ENCODE measurements around the gene TXNDC5. TPM values are rescaled to one million over a fixed set of nuclear protein-coding genes. Genes with fewer than 3 reads are reported as not detected.

TXNDC5 gene
- total RNA-seq, 1 donor from 2014 or later = 94.9 TPM

DNA sequence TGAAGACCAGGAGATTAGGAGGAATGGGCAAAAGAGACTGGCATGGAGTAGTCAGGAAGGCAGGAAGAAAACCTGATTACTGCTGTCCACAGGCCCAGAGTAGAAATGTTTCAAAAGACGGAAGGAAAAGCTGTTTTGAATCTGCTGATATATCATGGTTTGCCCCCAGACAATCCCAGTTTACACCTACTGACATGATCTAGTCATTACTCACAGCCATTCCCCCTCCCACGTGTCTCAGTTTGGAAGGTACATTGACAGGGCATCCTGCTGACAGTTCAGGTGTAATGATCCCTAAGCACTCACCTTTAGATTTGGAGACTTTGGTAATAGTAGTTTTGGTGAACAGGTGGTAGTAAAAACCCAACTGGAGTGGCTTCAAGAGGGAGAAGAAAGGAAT is 9.8 kb upstream of the TXNDC5 start:
- Mint-ChIP-seq H3K9me3 (no peaks in the 10 kb centered on the region), H3K4me1 (ENCODE audit: unreplicated experiment) (no peaks in the 10 kb centered on the region), H3K27me3 (no peaks in the 10 kb centered on the region), H3K27ac (no peak overlapping the region), H3K4me3 (no peak overlapping the region), H3K36me3 (no peaks in the 10 kb centered on the region)
- no peak for TF ChIP-seq CTCF (conservative IDR thresholded peaks at IDR 0.05)
- no peak for DNase-seq (ENCODE audit: extremely low spot score, unreplicated experiment)

DNA sequence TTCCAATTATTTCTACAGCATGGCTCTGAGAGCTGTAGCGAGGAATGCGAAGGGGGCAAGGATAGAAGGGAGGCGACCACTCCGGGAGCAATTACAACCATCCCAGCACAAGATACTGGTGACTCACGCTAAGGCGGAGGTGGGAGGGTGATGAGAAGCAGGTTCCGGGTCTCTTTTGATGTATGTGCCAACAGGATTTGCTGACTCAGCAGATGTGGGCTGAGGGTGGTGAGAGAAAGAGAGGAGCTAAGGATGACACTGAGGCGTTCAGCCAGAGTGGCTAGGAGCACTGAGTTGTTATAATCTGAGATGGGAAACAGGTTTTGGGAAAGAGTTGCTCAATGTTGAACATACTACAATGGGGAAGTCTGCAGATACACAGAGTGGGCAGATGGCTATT is 9.3 kb upstream of the TXNDC5 start:
- no peak for DNase-seq (ENCODE audit: extremely low spot score, unreplicated experiment)
- Mint-ChIP-seq H3K4me1 (ENCODE audit: unreplicated experiment) (no peaks in the 10 kb centered on the region), H3K9me3 (no peaks in the 10 kb centered on the region), H3K36me3 (no peaks in the 10 kb centered on the region), H3K27me3 (no peaks in the 10 kb centered on the region), H3K27ac (no peak overlapping the region), H3K4me3 (no peak overlapping the region)
- no peak for TF ChIP-seq CTCF (conservative IDR thresholded peaks at IDR 0.05)

- no peak for DNase-seq (ENCODE audit: extremely low spot score, unreplicated experiment)
- H3K9me3 Mint-ChIP-seq = no peaks in the 10 kb centered on the region
- H3K27ac Mint-ChIP-seq = no peak overlapping the region
- no peak for TF ChIP-seq CTCF (conservative IDR thresholded peaks at IDR 0.05)
- H3K4me3 Mint-ChIP-seq = no peak overlapping the region
- no peaks in the 10 kb centered on the region for H3K36me3 Mint-ChIP-seq
- H3K27me3 Mint-ChIP-seq = no peaks in the 10 kb centered on the region
- H3K4me1 Mint-ChIP-seq (ENCODE audit: unreplicated experiment) = no peaks in the 10 kb centered on the region
Observed at GRCh38 chr6:7918403-7918802, 7.8 kb upstream of the TXNDC5 start.

- Mint-ChIP-seq H3K27ac (no peak overlapping the region), H3K4me1 (ENCODE audit: unreplicated experiment) (no peaks in the 10 kb centered on the region), H3K27me3 (no peaks in the 10 kb centered on the region), H3K4me3 (no peak overlapping the region), H3K36me3 (no peaks in the 10 kb centered on the region), H3K9me3 (no peaks in the 10 kb centered on the region)
- TF ChIP-seq CTCF (conservative IDR thresholded peaks at IDR 0.05) = no peak
- DNase-seq (ENCODE audit: extremely low spot score, unreplicated experiment) = no peak
Observed at GRCh38 chr6:7917729-7918128, 7.1 kb upstream of the TXNDC5 start.

GRCh38 chr6:7916959-7917358 is 6.4 kb upstream of the TXNDC5 start:
- DNase-seq (ENCODE audit: extremely low spot score, unreplicated experiment) = no peak
- no peaks in the 10 kb centered on the region for H3K4me1 Mint-ChIP-seq (ENCODE audit: unreplicated experiment)
- no peaks in the 10 kb centered on the region for H3K27me3 Mint-ChIP-seq
- TF ChIP-seq CTCF (conservative IDR thresholded peaks at IDR 0.05) = no peak
- H3K27ac Mint-ChIP-seq = no peak overlapping the region
- no peaks in the 10 kb centered on the region for H3K36me3 Mint-ChIP-seq
- no peaks in the 10 kb centered on the region for H3K9me3 Mint-ChIP-seq
- no peak overlapping the region for H3K4me3 Mint-ChIP-seq
